Endodermal cell (in vitro differentiated cells): ENCODE measurements around the gene PHKG2. TPM values are rescaled to one million over a fixed set of nuclear protein-coding genes. Genes with fewer than 3 reads are reported as not detected.

Experiments used
- DNase-seq: peaks from one replicate; pipeline ENCODE4 v3.0.0-alpha.2; 2017
- H3K27ac ChIP-seq: 2 replicates; pipeline ENCODE4 v1.5.1; 2013; ENCODE audit warnings: mild to moderate bottlenecking, low read depth, low read length, moderate library complexity
- H3K27me3 ChIP-seq: 2 replicates; pipeline ENCODE4 v1.6.1; 2013; ENCODE audit warnings: mild to moderate bottlenecking, low read length, moderate library complexity; ENCODE audit not compliant: insufficient read depth, control insufficient read depth, poor library complexity, severe bottlenecking
- H3K36me3 ChIP-seq: 2 replicates; pipeline ENCODE4 v1.7.0; 2013; ENCODE audit warnings: mild to moderate bottlenecking, low read length, moderate library complexity; ENCODE audit not compliant: control insufficient read depth, insufficient read depth
- H3K4me1 ChIP-seq: one replicate; pipeline ENCODE4 v1.7.0; 2013; ENCODE audit warnings: low read length; ENCODE audit not compliant: control insufficient read depth, insufficient read depth
- H3K4me3 ChIP-seq: 2 replicates; pipeline ENCODE4 v1.5.1; 2013; ENCODE audit warnings: mild to moderate bottlenecking, low read length, moderate library complexity
- H3K9ac ChIP-seq: 2 replicates; pipeline ENCODE4 v1.6.1; 2013; ENCODE audit warnings: mild to moderate bottlenecking, low read length, moderate library complexity; ENCODE audit not compliant: poor library complexity, severe bottlenecking; ENCODE audit errors: extremely low read depth
- H3K9me3 ChIP-seq: 2 replicates; pipeline ENCODE4 v1.6.1; 2013; ENCODE audit warnings: mild to moderate bottlenecking, low read length, moderate library complexity; ENCODE audit not compliant: control insufficient read depth
- H3K27ac Mint-ChIP-seq: 2 replicates; pipeline ENCODE4 v1.8.0; 2020; ENCODE audit warnings: mixed read lengths
- H3K27me3 Mint-ChIP-seq: 2 replicates; pipeline ENCODE4 v1.8.0; 2021; ENCODE audit warnings: mild to moderate bottlenecking, mixed read lengths; ENCODE audit not compliant: insufficient read depth
- H3K36me3 Mint-ChIP-seq: 2 replicates; pipeline ENCODE4 v1.8.0; 2020; ENCODE audit warnings: low read depth, mixed read lengths
- H3K4me1 Mint-ChIP-seq: 2 replicates; pipeline ENCODE4 v1.8.0; 2020; ENCODE audit warnings: mixed read lengths
- H3K4me3 Mint-ChIP-seq: 2 replicates; pipeline ENCODE4 v1.8.0; 2020; ENCODE audit warnings: mild to moderate bottlenecking, moderate library complexity, mixed read lengths
- H3K9me3 Mint-ChIP-seq: 2 replicates; pipeline ENCODE4 v1.8.0; 2020; ENCODE audit warnings: mild to moderate bottlenecking, mixed read lengths
- CTCF ChIP-seq: fragments of 200-600 bp; sonication (generic); conservative IDR thresholded peaks from 2 replicates; pipeline ENCODE4 v1.5.0; 2021; ENCODE audit warnings: antibody characterized with exemption, mild to moderate bottlenecking
- WGBS, 2 experiments: methylation state at CpG; one replicate each; pipeline versions ENCODE4 v1.1.5 to v1.1.7; 2013; ENCODE audit warnings: missing lambda C conversion rate in 2 of 2, mixed read lengths in 1 of 2; ENCODE audit not compliant: insufficient coverage in 1 of 2, insufficient read length in 1 of 2; 5-methylcytosine and 5-hydroxymethylcytosine counted together
- total RNA-seq, 2 donors: library from RNA; stranded (reverse); fragmentation: NEBNext Ultra II Directional in 1 of 2; extraction: Animal tissue kit (Norgen Biotek cat#: 25700) in 1 of 2; gene quantifications; 2 replicates in 1 of 2; 3 replicates in 1 of 2; pipeline ENCODE4 v1.2.1, GENCODE V29; 2021

The PHKG2 gene
- total RNA-seq, 2 donors from 2014 or later: 49.8 to 54.8 TPM

- H3K4me3 ChIP-seq: peak overlapping the region; percentile 97
- peak overlapping the region; percentile 85 for H3K4me3 Mint-ChIP-seq
- WGBS, 2 experiments: 94% methylated on average over 7 of the region's 7 CpGs; no CpG with 5 or more reads in 1 of the 2 experiments
Measured at GRCh38 chr16:30760001-30760559, 11.9 kb downstream of the PHKG2 start.

GRCh38 chr16:30760577-30761426, 12.6 kb downstream of the PHKG2 start:
- H3K27ac Mint-ChIP-seq: peak overlapping the region; percentile 96
- H3K4me3 ChIP-seq: peak overlapping the region; percentile 97

More at GRCh38 chr16:30760001-30760559, 11.9 kb downstream of the PHKG2 start:
- Mint-ChIP-seq H3K27ac (no peak overlapping the region), H3K4me1 (peaks cover 13% of the 10 kb centered on the region), H3K36me3 (peaks cover 59% of the 10 kb centered on the region), H3K27me3 (no peaks in the 10 kb centered on the region), H3K9me3 (no peaks in the 10 kb centered on the region)
- no peak for DNase-seq
- Histone ChIP-seq H3K9me3 (no peaks in the 10 kb centered on the region), H3K4me1 (peaks cover 8% of the 10 kb centered on the region), H3K27ac (no peak overlapping the region), H3K36me3 (peaks cover 73% of the 10 kb centered on the region), H3K27me3 (no peaks in the 10 kb centered on the region), H3K9ac (no peak overlapping the region)
- TF ChIP-seq CTCF: no peak

More at GRCh38 chr16:30760577-30761426, 12.6 kb downstream of the PHKG2 start:
- WGBS, 2 experiments: 36 to 70% methylated on average over 10 to 26 of the region's 26 CpGs
- TF ChIP-seq CTCF: no peak
- Mint-ChIP-seq H3K4me1 (peaks cover 13% of the 10 kb centered on the region), H3K4me3 (peak overlapping the region; percentile 85), H3K36me3 (peaks cover 62% of the 10 kb centered on the region), H3K27me3 (no peaks in the 10 kb centered on the region), H3K9me3 (no peaks in the 10 kb centered on the region)
- H3K27ac ChIP-seq: peak overlapping the region; percentile 73
- no peaks in the 10 kb centered on the region for H3K27me3 ChIP-seq
- H3K9ac ChIP-seq: peak overlapping the region; percentile 92
- H3K9me3 ChIP-seq: no peaks in the 10 kb centered on the region
- no peak for DNase-seq
- H3K4me1 ChIP-seq: peaks cover 8% of the 10 kb centered on the region
- H3K36me3 ChIP-seq: peaks cover 73% of the 10 kb centered on the region
